Stimulated activated CD4-positive, alpha-beta T cell treated with anti-CD3 and anti-CD28 coated beads, Interleukin-2, amount 100 ng/mL, for 24 hours (primary cell): ENCODE measurements around the gene BET1.
"Not testable (repeated sequence)": the region's sequence is repeated elsewhere in the genome, so short reads cannot be mapped to it uniquely, and the experiment has no call there.

ENCODE experiments used
- DNase-seq, 2 donors: peaks; one replicate each; pipeline ENCODE4 v3.0.0-alpha.2; 2020

The BET1 gene

GRCh38 chr7:94004024-94004951 lies at the start of gene BET1:
Gene BET1 (minus strand): TSS chr7:94004355. CDS start chr7:94004216, 139 bp downstream.
- DNase-seq, result peak; percentile 90

- no peak for DNase-seq
Observed at GRCh38 chr7:94053532-94053931, 49.4 kb upstream of the BET1 start.

- DNase-seq, result no peak
Observed at GRCh38 chr7:94052398-94053180, 48.4 kb upstream of the BET1 start.

GRCh38 chr7:94050046-94050445 lies 45.9 kb upstream of the BET1 start:
- DNase-seq, result no peak

GRCh38 chr7:94049615-94050014 lies 45.5 kb upstream of the BET1 start:
- DNase-seq, result no peak

GRCh38 chr7:94048755-94049154 lies 44.6 kb upstream of the BET1 start:
- no peak for DNase-seq

GRCh38 chr7:94047956-94048355 lies 43.8 kb upstream of the BET1 start:
- no peak for DNase-seq

- no peak for DNase-seq
Observed at GRCh38 chr7:94045581-94045980, 41.4 kb upstream of the BET1 start.

- DNase-seq, result no peak
Observed at GRCh38 chr7:94044806-94045205, 40.7 kb upstream of the BET1 start.

- no peak for DNase-seq
Observed at GRCh38 chr7:94043299-94043698, 39.1 kb upstream of the BET1 start.

- DNase-seq, result no peak
Observed at GRCh38 chr7:94042381-94042780, 38.2 kb upstream of the BET1 start.

- no peak for DNase-seq
Observed at GRCh38 chr7:94041529-94041928, 37.4 kb upstream of the BET1 start.

GRCh38 chr7:94040254-94040653 lies 36.1 kb upstream of the BET1 start:
- no peak for DNase-seq

GRCh38 chr7:94039368-94040035 lies 35.3 kb upstream of the BET1 start:
- no peak for DNase-seq

- no peak for DNase-seq
Observed at GRCh38 chr7:94031865-94032264, 27.7 kb upstream of the BET1 start.

- DNase-seq, result no peak
Observed at GRCh38 chr7:94030634-94031033, 26.5 kb upstream of the BET1 start.

- no peak for DNase-seq
Observed at GRCh38 chr7:94029976-94030375, 25.8 kb upstream of the BET1 start.

- no peak for DNase-seq
Observed at GRCh38 chr7:94028768-94029167, 24.6 kb upstream of the BET1 start.

GRCh38 chr7:94026619-94027018 lies 22.5 kb upstream of the BET1 start:
- not testable (repeated sequence) for DNase-seq

- DNase-seq, result peak in 1 of 2 donors; percentile 19
Observed at GRCh38 chr7:94022550-94022949, 18.4 kb upstream of the BET1 start.

GRCh38 chr7:94016786-94017185 lies 12.6 kb upstream of the BET1 start:
- DNase-seq, result no peak

- DNase-seq, result no peak
Observed at GRCh38 chr7:94015538-94015937, 11.4 kb upstream of the BET1 start.

- no peak for DNase-seq
Observed at GRCh38 chr7:94012746-94013145, 8.6 kb upstream of the BET1 start.
